Measurements from ENCODE around the gene PDCD6IP. TPM values are rescaled to one million over a fixed set of nuclear protein-coding genes. Genes with fewer than 3 reads are reported as not detected.
"Not testable (repeated sequence)": the region's sequence is repeated elsewhere in the genome, so short reads cannot be mapped to it uniquely, and the experiment has no call there.

PDCD6IP gene
- total RNA-seq (100 to 1,000 TPM; 222 to 237 TPM), polyA plus RNA-seq (10 to 100 TPM; 59.2 to 81.5 TPM)

GRCh38 chr3:33798418-33799201 is at the start of gene PDCD6IP:
Gene PDCD6IP (plus strand): TSS chr3:33798630. CDS start chr3:33798729, 99 bp downstream.
- Mint-ChIP-seq H3K27me3 (no peaks in the 10 kb centered on the region), H3K9me3 (peaks cover 0 to 5% (median 0%) of the 10 kb centered on the region in 8 donors), H3K4me1 (peaks cover 33 to 67% (median 54%) of the 10 kb centered on the region in 4 donors), H3K4me3 (peak within 1 kb of the TSS; percentile 97 to 100 (median 99)), H3K36me3 (peaks cover 10 to 21% of the 10 kb centered on the region in 2 donors), H3K27ac (peak within 1 kb of the TSS; percentile 86 to 99 (median 98))
- DNase-seq, result peak; percentile 87 to 92 (median 89)
- intact Hi-C loops (cut with micrococcal nuclease), result loop anchor here (1.0 to 5.0 kb wide), 3 partner anchors 80 to 686 kb away; partner anchors contain the start of genes CLASP2, CRTAP and UBP1
- Histone ChIP-seq H3K4me3 (ENCODE audit: low read length in 2 of 2) (peak within 1 kb of the TSS; percentile 85 to 92), H3K36me3 (ENCODE audit: insufficient read depth, low read length) (no peaks in the 10 kb centered on the region), H3K27ac (ENCODE audit: low read depth, low read length) (peak within 1 kb of the TSS; percentile 82), H3K4me1 (ENCODE audit: insufficient read depth, low read length) (peaks cover 58% of the 10 kb centered on the region), H3K27me3 (ENCODE audit: insufficient read depth, low read length) (no peaks in the 10 kb centered on the region), H3K9me3 (ENCODE audit: control insufficient read depth in 1 of 2, low read length in 2 of 2) (no peaks in the 10 kb centered on the region)
- CTCF ChIA-PET (ENCODE audit: partially characterized antibody), result interaction anchor here (0.9 to 8.1 kb wide), 8 partner anchors 9 to 667 kb away, joined by 3 to 100 read pairs (median 5); partner anchors contain the start of gene UBP1
- POLR2A ChIA-PET (ENCODE audit: partially characterized antibody), result interaction anchor here (1.0 to 3.9 kb wide), 14 partner anchors 9 to 703 kb away, joined by 3 to 32 read pairs (median 6); partner anchors contain the start of genes CLASP2 and UBP1

GRCh38 chr3:33749546-33750210 is 48.8 kb upstream of the PDCD6IP start:
- ChIA-PET POLR2A (ENCODE audit: partially characterized antibody) (no interaction called here), CTCF (ENCODE audit: partially characterized antibody) (no interaction called here)

GRCh38 chr3:33750211-33750548 is 48.2 kb upstream of the PDCD6IP start:
- Histone ChIP-seq H3K4me1 (ENCODE audit: insufficient read depth, low read length) (no peaks in the 10 kb centered on the region), H3K9me3 (ENCODE audit: control insufficient read depth in 1 of 2, low read length in 2 of 2) (no peaks in the 10 kb centered on the region), H3K4me3 (ENCODE audit: low read length in 2 of 2) (no peak overlapping the region), H3K36me3 (ENCODE audit: insufficient read depth, low read length) (no peaks in the 10 kb centered on the region), H3K27ac (ENCODE audit: low read depth, low read length) (no peak overlapping the region), H3K27me3 (ENCODE audit: insufficient read depth, low read length) (no peaks in the 10 kb centered on the region)
- Mint-ChIP-seq H3K9me3 (peaks cover 0 to 21% (median 12%) of the 10 kb centered on the region in 8 donors), H3K36me3 (peaks cover 2 to 8% of the 10 kb centered on the region in 2 donors), H3K27me3 (peaks cover 0 to 3% of the 10 kb centered on the region in 2 donors), H3K27ac (peak overlapping the region in 1 of 7 donors; percentile 68), H3K4me1 (no peaks in the 10 kb centered on the region), H3K4me3 (no peak overlapping the region)
- ChIA-PET POLR2A (ENCODE audit: partially characterized antibody) (no interaction called here), CTCF (ENCODE audit: partially characterized antibody) (no interaction called here)
- DNase-seq, result no peak
- intact Hi-C loops (cut with micrococcal nuclease), result no loop called here

More at GRCh38 chr3:33749546-33750210, 48.8 kb upstream of the PDCD6IP start:
- Mint-ChIP-seq H3K9me3 (peaks cover 0 to 16% (median 8%) of the 10 kb centered on the region in 8 donors), H3K4me3 (no peak overlapping the region), H3K36me3 (peaks cover 2 to 4% of the 10 kb centered on the region in 2 donors), H3K4me1 (no peaks in the 10 kb centered on the region), H3K27ac (no peak overlapping the region), H3K27me3 (peaks cover 0 to 2% of the 10 kb centered on the region in 2 donors)
- DNase-seq, result no peak
- Histone ChIP-seq H3K36me3 (ENCODE audit: insufficient read depth, low read length) (no peaks in the 10 kb centered on the region), H3K27me3 (ENCODE audit: insufficient read depth, low read length) (no peaks in the 10 kb centered on the region), H3K27ac (ENCODE audit: low read depth, low read length) (no peak overlapping the region), H3K4me3 (ENCODE audit: low read length in 2 of 2) (no peak overlapping the region), H3K9me3 (ENCODE audit: control insufficient read depth in 1 of 2, low read length in 2 of 2) (no peaks in the 10 kb centered on the region), H3K4me1 (ENCODE audit: insufficient read depth, low read length) (no peaks in the 10 kb centered on the region)
- intact Hi-C loops (cut with micrococcal nuclease), result no loop called here

- POLR2A ChIA-PET (ENCODE audit: partially characterized antibody), result no interaction called here
- CTCF ChIA-PET (ENCODE audit: partially characterized antibody), result interaction anchor here (0.7 kb wide), 1 partner anchor 36 kb away, joined by 3 read pairs; no protein-coding TSS in a partner anchor
Measured at GRCh38 chr3:33751336-33751735, 47.1 kb upstream of the PDCD6IP start.

GRCh38 chr3:33754391-33754790 is 44.0 kb upstream of the PDCD6IP start:
- CTCF ChIA-PET (ENCODE audit: partially characterized antibody); H3K4me3 ChIP-seq (ENCODE audit: low read length in 2 of 2); H3K4me1 ChIP-seq (ENCODE audit: insufficient read depth, low read length); DNase-seq; H3K27ac Mint-ChIP-seq; H3K9me3 ChIP-seq (ENCODE audit: control insufficient read depth in 1 of 2, low read length in 2 of 2); intact Hi-C loops (cut with micrococcal nuclease); H3K36me3 Mint-ChIP-seq; H3K4me1 Mint-ChIP-seq; H3K27me3 Mint-ChIP-seq; H3K27ac ChIP-seq (ENCODE audit: low read depth, low read length); H3K36me3 ChIP-seq (ENCODE audit: insufficient read depth, low read length); H3K27me3 ChIP-seq (ENCODE audit: insufficient read depth, low read length); POLR2A ChIA-PET (ENCODE audit: partially characterized antibody): not testable (repeated sequence)
- Mint-ChIP-seq H3K9me3 (peaks cover 0 to 25% (median 13%) of the 10 kb centered on the region in 8 donors), H3K4me3 (peak overlapping the region in 1 of 8 donors; percentile 12)

More at GRCh38 chr3:33751336-33751735, 47.1 kb upstream of the PDCD6IP start:
- Mint-ChIP-seq H3K27ac (no peak overlapping the region), H3K27me3 (peaks cover 0 to 2% of the 10 kb centered on the region in 2 donors), H3K4me1 (no peaks in the 10 kb centered on the region), H3K4me3 (no peak overlapping the region), H3K36me3 (peaks cover 2 to 8% of the 10 kb centered on the region in 2 donors), H3K9me3 (peaks cover 0 to 21% (median 13%) of the 10 kb centered on the region in 8 donors)
- intact Hi-C loops (cut with micrococcal nuclease), result no loop called here
- Histone ChIP-seq H3K4me3 (ENCODE audit: low read length in 2 of 2) (no peak overlapping the region), H3K9me3 (ENCODE audit: control insufficient read depth in 1 of 2, low read length in 2 of 2) (no peaks in the 10 kb centered on the region), H3K36me3 (ENCODE audit: insufficient read depth, low read length) (no peaks in the 10 kb centered on the region), H3K27ac (ENCODE audit: low read depth, low read length) (no peak overlapping the region), H3K27me3 (ENCODE audit: insufficient read depth, low read length) (no peaks in the 10 kb centered on the region), H3K4me1 (ENCODE audit: insufficient read depth, low read length) (no peaks in the 10 kb centered on the region)
- no peak for DNase-seq

- ChIA-PET CTCF (ENCODE audit: partially characterized antibody) (no interaction called here), POLR2A (ENCODE audit: partially characterized antibody) (no interaction called here)
- no peaks in the 10 kb centered on the region for H3K4me1 Mint-ChIP-seq
- no peak overlapping the region for H3K27ac ChIP-seq (ENCODE audit: low read depth, low read length)
- H3K27me3 Mint-ChIP-seq, result peaks cover 0 to 2% of the 10 kb centered on the region in 2 donors
- DNase-seq, result no peak
- H3K27ac Mint-ChIP-seq, result no peak overlapping the region
- H3K4me1 ChIP-seq (ENCODE audit: insufficient read depth, low read length), result no peaks in the 10 kb centered on the region
- H3K4me3 Mint-ChIP-seq, result no peak overlapping the region
- H3K36me3 Mint-ChIP-seq, result peaks cover 2 to 8% of the 10 kb centered on the region in 2 donors
- H3K27me3 ChIP-seq (ENCODE audit: insufficient read depth, low read length), result no peaks in the 10 kb centered on the region
- H3K4me3 ChIP-seq (ENCODE audit: low read length in 2 of 2), result no peak overlapping the region
- intact Hi-C loops (cut with micrococcal nuclease), result no loop called here
- no peaks in the 10 kb centered on the region for H3K36me3 ChIP-seq (ENCODE audit: insufficient read depth, low read length)
- no peaks in the 10 kb centered on the region for H3K9me3 ChIP-seq (ENCODE audit: control insufficient read depth in 1 of 2, low read length in 2 of 2)
- H3K9me3 Mint-ChIP-seq, result peaks cover 0 to 20% (median 13%) of the 10 kb centered on the region in 8 donors
Measured at GRCh38 chr3:33758281-33758680, 40.1 kb upstream of the PDCD6IP start.

- POLR2A ChIA-PET (ENCODE audit: partially characterized antibody), result no interaction called here
- Mint-ChIP-seq H3K36me3 (peaks cover 2 to 8% of the 10 kb centered on the region in 2 donors), H3K27ac (no peak overlapping the region), H3K4me3 (no peak overlapping the region), H3K9me3 (peaks cover 0 to 17% (median 12%) of the 10 kb centered on the region in 8 donors), H3K27me3 (peaks cover 0 to 2% of the 10 kb centered on the region in 2 donors), H3K4me1 (no peaks in the 10 kb centered on the region)
- no peaks in the 10 kb centered on the region for H3K36me3 ChIP-seq (ENCODE audit: insufficient read depth, low read length)
- no peak overlapping the region for H3K27ac ChIP-seq (ENCODE audit: low read depth, low read length)
- no peak for DNase-seq
- H3K27me3 ChIP-seq (ENCODE audit: insufficient read depth, low read length), result no peaks in the 10 kb centered on the region
- no peak overlapping the region for H3K4me3 ChIP-seq (ENCODE audit: low read length in 2 of 2)
- no peaks in the 10 kb centered on the region for H3K4me1 ChIP-seq (ENCODE audit: insufficient read depth, low read length)
- intact Hi-C loops (cut with micrococcal nuclease), result no loop called here
- CTCF ChIA-PET (ENCODE audit: partially characterized antibody), result interaction anchor here (1.2 kb wide), 1 partner anchor 30 kb away, joined by 3 read pairs; no protein-coding TSS in a partner anchor
- no peaks in the 10 kb centered on the region for H3K9me3 ChIP-seq (ENCODE audit: control insufficient read depth in 1 of 2, low read length in 2 of 2)
Measured at GRCh38 chr3:33758864-33759263, 39.6 kb upstream of the PDCD6IP start.

All from CD4-positive, alpha-beta memory T cell (primary cell).